ENCODE measurements around the gene SKIL.
A peak's percentile ranks its signal among the peaks of the same experiment; 100 is the strongest.

SKIL gene

GRCh38 chr3:170397685-170398084 is 40.2 kb downstream of the SKIL start:
- Histone ChIP-seq H4K20me1 (ENCODE audit: insufficient read depth, low read length) (no peaks in the 10 kb centered on the region), H3K36me3 (replicated peaks; ENCODE audit: insufficient read depth, low read length) (no peaks in the 10 kb centered on the region), H3K9ac (ENCODE audit: low read length) (no peak overlapping the region), H3K9me2 (replicated peaks; ENCODE audit: insufficient read depth, low read length) (no peaks in the 10 kb centered on the region), H3F3A (ENCODE audit: insufficient read depth, low read length) (no peaks in the 10 kb centered on the region), H3K4me1 (ENCODE audit: low read length) (no peaks in the 10 kb centered on the region), H2AFZ (ENCODE audit: low read length) (no peak overlapping the region), H3K4me3 (ENCODE audit: low read length) (no peak overlapping the region), H3K27ac (ENCODE audit: low read length) (no peak overlapping the region), H3K27me3 (replicated peaks; ENCODE audit: insufficient read depth, low read length) (no peaks in the 10 kb centered on the region), H3K4me2 (ENCODE audit: low read depth, low read length) (no peak overlapping the region), H3K9me3 (replicated peaks; ENCODE audit: insufficient read depth, low read length) (no peaks in the 10 kb centered on the region), H3K79me2 (ENCODE audit: low read length) (no peaks in the 10 kb centered on the region)
- DNase-seq = no peak
- TF ChIP-seq EZH2phosphoT487 (IDR thresholded peaks at IDR 0.05; ENCODE audit: low read length) = no peak
- no peak for TF ChIP-seq EZH2 (optimal IDR thresholded peaks at IDR 0.05; ENCODE audit: low read depth, low read length)
- TF ChIP-seq CTCF (IDR thresholded peaks at IDR 0.05; ENCODE audit: low read length) = no peak

GRCh38 chr3:170405101-170405500 is 47.6 kb downstream of the SKIL start:
- no peak for DNase-seq
- Histone ChIP-seq H3K4me1 (ENCODE audit: low read length) (no peaks in the 10 kb centered on the region), H3K27ac (ENCODE audit: low read length) (no peak overlapping the region), H3F3A (ENCODE audit: insufficient read depth, low read length) (no peaks in the 10 kb centered on the region), H4K20me1 (ENCODE audit: insufficient read depth, low read length) (no peaks in the 10 kb centered on the region), H3K36me3 (replicated peaks; ENCODE audit: insufficient read depth, low read length) (no peaks in the 10 kb centered on the region), H3K79me2 (ENCODE audit: low read length) (no peaks in the 10 kb centered on the region), H3K9me3 (replicated peaks; ENCODE audit: insufficient read depth, low read length) (no peaks in the 10 kb centered on the region), H3K4me2 (ENCODE audit: low read depth, low read length) (no peak overlapping the region), H3K9me2 (replicated peaks; ENCODE audit: insufficient read depth, low read length) (no peaks in the 10 kb centered on the region), H3K9ac (ENCODE audit: low read length) (no peak overlapping the region), H3K4me3 (ENCODE audit: low read length) (no peak overlapping the region), H3K27me3 (replicated peaks; ENCODE audit: insufficient read depth, low read length) (no peaks in the 10 kb centered on the region), H2AFZ (ENCODE audit: low read length) (no peak overlapping the region)
- TF ChIP-seq EZH2 (optimal IDR thresholded peaks at IDR 0.05; ENCODE audit: low read depth, low read length) = no peak
- no peak for TF ChIP-seq CTCF (IDR thresholded peaks at IDR 0.05; ENCODE audit: low read length)
- no peak for TF ChIP-seq EZH2phosphoT487 (IDR thresholded peaks at IDR 0.05; ENCODE audit: low read length)

GRCh38 chr3:170410428-170411029 is 53.0 kb downstream of the SKIL start:
- Histone ChIP-seq H4K20me1 (ENCODE audit: insufficient read depth, low read length) (no peaks in the 10 kb centered on the region), H3K27ac (ENCODE audit: low read length) (no peak overlapping the region), H3K9me2 (replicated peaks; ENCODE audit: insufficient read depth, low read length) (no peaks in the 10 kb centered on the region), H3K9me3 (replicated peaks; ENCODE audit: insufficient read depth, low read length) (no peaks in the 10 kb centered on the region), H3K4me3 (ENCODE audit: low read length) (no peak overlapping the region), H3K36me3 (replicated peaks; ENCODE audit: insufficient read depth, low read length) (no peaks in the 10 kb centered on the region), H3K4me1 (ENCODE audit: low read length) (no peaks in the 10 kb centered on the region), H3K9ac (ENCODE audit: low read length) (no peak overlapping the region), H2AFZ (ENCODE audit: low read length) (no peak overlapping the region), H3K27me3 (replicated peaks; ENCODE audit: insufficient read depth, low read length) (no peaks in the 10 kb centered on the region), H3F3A (ENCODE audit: insufficient read depth, low read length) (no peaks in the 10 kb centered on the region), H3K4me2 (ENCODE audit: low read depth, low read length) (no peak overlapping the region), H3K79me2 (ENCODE audit: low read length) (no peaks in the 10 kb centered on the region)
- DNase-seq = peak; percentile 51
- TF ChIP-seq EZH2phosphoT487 (IDR thresholded peaks at IDR 0.05; ENCODE audit: low read length) (no peak), CTCF (IDR thresholded peaks at IDR 0.05; ENCODE audit: low read length) (peak; percentile 65), EZH2 (optimal IDR thresholded peaks at IDR 0.05; ENCODE audit: low read depth, low read length) (no peak)

All from MM.1S (cell line).